A549 (cell line): ENCODE data around the gene GSTM3.

Source experiments
- HEYL ChIP-seq: fragments of 250-450 bp; sonication (Bioruptor Pico); IDR thresholded peaks from 2 replicates; pipeline ENCODE4 v1.8.0; 2021; ENCODE audit warnings: mild to moderate bottlenecking, moderate library complexity
- KDM1A ChIP-seq: fragments of 200-600 bp; sonication (generic); IDR thresholded peaks from 2 replicates; pipeline ENCODE4 v1.6.1; 2016; ENCODE audit warnings: low read depth, mild to moderate bottlenecking
- PHF8 ChIP-seq: fragments of 200-600 bp; sonication (generic); IDR thresholded peaks from 2 replicates; pipeline ENCODE4 v1.6.1; 2016; ENCODE audit warnings: low read depth, mild to moderate bottlenecking, antibody characterized with exemption, moderate library complexity, borderline replicate concordance
- POLR2A ChIP-seq: IDR thresholded peaks from 2 replicates; pipeline ENCODE4 v1.6.1; 2012; ENCODE audit warnings: mild to moderate bottlenecking, low read length
- POLR2AphosphoS2 ChIP-seq: conservative IDR thresholded peaks from 2 replicates; pipeline ENCODE4 v1.6.1; 2012; ENCODE audit warnings: low read length, improper control_type of control experiment, inconsistent platforms
- RFX5 ChIP-seq: fragments of 450-650 bp; IDR thresholded peaks from 2 replicates; pipeline ENCODE4 v1.7.1; 2014; ENCODE audit warnings: antibody characterized with exemption, mild to moderate bottlenecking, moderate library complexity
- TF ChIP-seq, protein P1 (sequence below): fragments of >200 bp; sonication (Bioruptor Twin); formaldehyde crosslinking; IDR thresholded peaks from 3 replicates; pipeline ENCODE4 v1.5.1; 2016

GRCh38 chr1:109733236-109733870 lies 7.5 kb downstream of the GSTM3 start:
- no peak for TF ChIP-seq POLR2AphosphoS2
- TF ChIP-seq, protein P1, sequence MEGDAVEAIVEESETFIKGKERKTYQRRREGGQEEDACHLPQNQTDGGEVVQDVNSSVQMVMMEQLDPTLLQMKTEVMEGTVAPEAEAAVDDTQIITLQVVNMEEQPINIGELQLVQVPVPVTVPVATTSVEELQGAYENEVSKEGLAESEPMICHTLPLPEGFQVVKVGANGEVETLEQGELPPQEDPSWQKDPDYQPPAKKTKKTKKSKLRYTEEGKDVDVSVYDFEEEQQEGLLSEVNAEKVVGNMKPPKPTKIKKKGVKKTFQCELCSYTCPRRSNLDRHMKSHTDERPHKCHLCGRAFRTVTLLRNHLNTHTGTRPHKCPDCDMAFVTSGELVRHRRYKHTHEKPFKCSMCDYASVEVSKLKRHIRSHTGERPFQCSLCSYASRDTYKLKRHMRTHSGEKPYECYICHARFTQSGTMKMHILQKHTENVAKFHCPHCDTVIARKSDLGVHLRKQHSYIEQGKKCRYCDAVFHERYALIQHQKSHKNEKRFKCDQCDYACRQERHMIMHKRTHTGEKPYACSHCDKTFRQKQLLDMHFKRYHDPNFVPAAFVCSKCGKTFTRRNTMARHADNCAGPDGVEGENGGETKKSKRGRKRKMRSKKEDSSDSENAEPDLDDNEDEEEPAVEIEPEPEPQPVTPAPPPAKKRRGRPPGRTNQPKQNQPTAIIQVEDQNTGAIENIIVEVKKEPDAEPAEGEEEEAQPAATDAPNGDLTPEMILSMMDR: no peak
- TF ChIP-seq RFX5: no peak
- TF ChIP-seq PHF8: no peak
- TF ChIP-seq POLR2A: no peak
- no peak for TF ChIP-seq KDM1A
- TF ChIP-seq HEYL (CRISPR knock-in tag): no peak
